Naive thymus-derived CD4-positive, alpha-beta T cell (primary cell): ENCODE results near the gene KLHL17. TPM values are rescaled to one million over a fixed set of nuclear protein-coding genes. Genes with fewer than 3 reads are reported as not detected.

Experiments
- ATAC-seq: fragments of 150-1000 bp; cut with Tn5 transposase; 2 replicates; pipeline ENCODE4 v1.10.0; 2021; ENCODE audit warnings: mild to moderate bottlenecking, moderate library complexity
- CTCF ChIA-PET: fragments of 350-600 bp; sonication (Branson Sonifier 250); formaldehyde crosslinking; loops from one replicate; lab custom pipeline; 2021; ENCODE audit warnings: antibody characterized with exemption; lab: Charles Lee
- POLR2A ChIA-PET: fragments of 350-600 bp; sonication (Branson Sonifier 250); formaldehyde crosslinking; loops from one replicate; lab custom pipeline; 2021; ENCODE audit warnings: antibody characterized with exemption, inconsistent platforms; lab: Charles Lee
- DNase-seq, 9 donors: peaks; one replicate each; pipeline versions ENCODE4 v3.0.0 to v3.0.0-alpha.2; 2020 to 2022; ENCODE audit warnings: mixed read lengths in 1 of 9
- H3K27ac ChIP-seq: one replicate; pipeline ENCODE4 v1.7.0; 2013; ENCODE audit warnings: mild to moderate bottlenecking, low read depth, low read length, moderate library complexity
- H3K27me3 ChIP-seq, 2 donors: one replicate each; pipeline ENCODE4 v1.7.0; 2013; ENCODE audit warnings: low read length in 2 of 2, mild to moderate bottlenecking in 2 of 2, moderate library complexity in 2 of 2; ENCODE audit not compliant: control insufficient read depth in 2 of 2, insufficient read depth in 2 of 2
- H3K36me3 ChIP-seq, 3 experiments: 1 replicate in 2 of 3; 2 replicates in 1 of 3; pipeline ENCODE4 v1.7.0; 2013; ENCODE audit warnings: low read length in 3 of 3, mild to moderate bottlenecking in 3 of 3, moderate library complexity in 1 of 3; ENCODE audit not compliant: insufficient read depth in 3 of 3, control insufficient read depth in 2 of 3
- H3K4me1 ChIP-seq, 2 donors: one replicate each; pipeline ENCODE4 v1.7.0; 2013; ENCODE audit warnings: low read length in 2 of 2, mild to moderate bottlenecking in 2 of 2, moderate library complexity in 1 of 2; ENCODE audit not compliant: control insufficient read depth in 2 of 2, insufficient read depth in 2 of 2
- H3K4me3 ChIP-seq: 2 replicates; pipeline ENCODE4 v1.7.0; 2013; ENCODE audit warnings: mild to moderate bottlenecking, low read length
- H3K9me3 ChIP-seq, 3 experiments: 1 replicate in 2 of 3; 2 replicates in 1 of 3; pipeline ENCODE4 v1.7.0; 2013; ENCODE audit warnings: low read length in 3 of 3; ENCODE audit not compliant: control insufficient read depth in 2 of 3
- H3K27ac Mint-ChIP-seq, 9 donors: one replicate each; pipeline ENCODE4 v1.8.0; 2020 to 2022; ENCODE audit warnings: mixed read lengths in 9 of 9, mild to moderate bottlenecking in 8 of 9, moderate library complexity in 5 of 9, inconsistent platforms in 2 of 9
- H3K27me3 Mint-ChIP-seq, 5 donors: one replicate each; pipeline ENCODE4 v1.8.0; 2021 to 2022; ENCODE audit warnings: mixed read lengths in 5 of 5, mild to moderate bottlenecking in 1 of 5
- H3K36me3 Mint-ChIP-seq, 5 donors: one replicate each; pipeline ENCODE4 v1.8.0; 2020 to 2022; ENCODE audit warnings: mixed read lengths in 5 of 5, mild to moderate bottlenecking in 3 of 5, inconsistent platforms in 1 of 5
- H3K4me1 Mint-ChIP-seq, 7 donors: one replicate each; pipeline ENCODE4 v1.8.0; 2020 to 2022; ENCODE audit warnings: mixed read lengths in 7 of 7, mild to moderate bottlenecking in 3 of 7, inconsistent platforms in 1 of 7
- H3K4me3 Mint-ChIP-seq, 10 donors: one replicate each; pipeline ENCODE4 v1.8.0; 2020 to 2022; ENCODE audit warnings: mild to moderate bottlenecking in 10 of 10, mixed read lengths in 10 of 10, moderate library complexity in 6 of 10, inconsistent platforms in 2 of 10
- H3K9me3 Mint-ChIP-seq, 11 donors: one replicate each; pipeline ENCODE4 v1.8.0; 2020 to 2022; ENCODE audit warnings: mixed read lengths in 11 of 11, mild to moderate bottlenecking in 4 of 11, inconsistent platforms in 1 of 11, moderate library complexity in 1 of 11
- intact Hi-C, 2 donors: fragments of 100-400 bp; cut with micrococcal nuclease; formaldehyde crosslinking; loops; one replicate each; pipeline ENCODE4 v1.15.1; 2023
- polyA plus RNA-seq, 2 donors: library from polyadenylated mRNA; unstranded; fragments of 300-500 nt; fragmentation: Illumina TruSeq; gene quantifications; one replicate each; pipeline ENCODE4 v1.2.3, GENCODE V29; 2021
- total RNA-seq, 6 experiments: library from RNA in 5 of 6; stranded (reverse) in 5 of 6; gene quantifications; 1 replicate in 5 of 6; 2 replicates in 1 of 6; pipeline ENCODE4 v1.2.3 and lab custom pipeline; 2021 to 2026

The KLHL17 gene
- total and polyA plus RNA-seq, 7 experiments from 2014 or later = 0.58 to 34.2 (median 20.7) TPM

GRCh38 chr1:938088-938683 is 22.2 kb upstream of the KLHL17 start:
- ATAC-seq (peak; percentile 48), DNase-seq (no peak)
- Histone ChIP-seq H3K4me1 (peaks cover 3 to 18% of the 10 kb centered on the region in 2 donors), H3K36me3 (no peaks in the 10 kb centered on the region), H3K4me3 (no peak overlapping the region), H3K27ac (no peak overlapping the region), H3K9me3 (no peaks in the 10 kb centered on the region), H3K27me3 (peaks cover 3 to 11% of the 10 kb centered on the region in 2 donors)
- intact Hi-C loops = no loop called here
- Mint-ChIP-seq H3K9me3 (no peaks in the 10 kb centered on the region), H3K4me3 (peak overlapping the region in 2 of 10 donors; percentile 12 to 30), H3K36me3 (peaks cover 0 to 1% (median 0%) of the 10 kb centered on the region in 5 donors), H3K27me3 (peaks cover 10 to 54% (median 26%) of the 10 kb centered on the region in 5 donors), H3K27ac (no peak overlapping the region), H3K4me1 (peaks cover 4 to 11% (median 10%) of the 10 kb centered on the region in 7 donors)
- ChIA-PET CTCF (interaction anchor here (0.6 to 1.0 kb wide), 2 partner anchors 32 to 76 kb away, joined by 3 to 4 read pairs; no protein-coding TSS in a partner anchor), POLR2A (no interaction called here)

- Mint-ChIP-seq H3K36me3 (peaks cover 0 to 1% (median 0%) of the 10 kb centered on the region in 5 donors), H3K9me3 (no peaks in the 10 kb centered on the region), H3K4me3 (peak overlapping the region in 3 of 10 donors; percentile 21 to 88 (median 25)), H3K27ac (no peak overlapping the region), H3K27me3 (peaks cover 10 to 50% (median 26%) of the 10 kb centered on the region in 5 donors), H3K4me1 (peaks cover 4 to 11% (median 10%) of the 10 kb centered on the region in 7 donors)
- peaks cover 3 to 11% of the 10 kb centered on the region in 2 donors for H3K27me3 ChIP-seq
- intact Hi-C loops = no loop called here
- H3K27ac ChIP-seq = no peak overlapping the region
- H3K36me3 ChIP-seq = no peaks in the 10 kb centered on the region
- no peak overlapping the region for H3K4me3 ChIP-seq
- CTCF ChIA-PET = interaction anchor here (0.6 to 1.0 kb wide), 2 partner anchors 33 to 75 kb away, joined by 3 to 4 read pairs; no protein-coding TSS in a partner anchor
- H3K4me1 ChIP-seq = peaks cover 3 to 18% of the 10 kb centered on the region in 2 donors
- DNase-seq = no peak
- no peaks in the 10 kb centered on the region for H3K9me3 ChIP-seq
- POLR2A ChIA-PET = interaction anchor here (0.7 to 1.1 kb wide), 2 partner anchors 28 to 37 kb away, joined by 3 read pairs; no protein-coding TSS in a partner anchor
- ATAC-seq = no peak
Measured at GRCh38 chr1:938711-939489, 21.5 kb upstream of the KLHL17 start.

- ChIA-PET CTCF (no interaction called here), POLR2A (interaction anchor here (0.7 to 1.1 kb wide), 2 partner anchors 27 to 38 kb away, joined by 3 read pairs; no protein-coding TSS in a partner anchor)
- H3K27ac ChIP-seq = no peak overlapping the region
- peaks cover 10 to 50% (median 26%) of the 10 kb centered on the region in 5 donors for H3K27me3 Mint-ChIP-seq
- H3K4me1 ChIP-seq = peaks cover 3 to 18% of the 10 kb centered on the region in 2 donors
- peak overlapping the region in 4 of 10 donors; percentile 16 to 88 (median 36) for H3K4me3 Mint-ChIP-seq
- no peak overlapping the region for H3K27ac Mint-ChIP-seq
- ATAC-seq (no peak), DNase-seq (no peak)
- peaks cover 3 to 11% of the 10 kb centered on the region in 2 donors for H3K27me3 ChIP-seq
- H3K4me1 Mint-ChIP-seq = peaks cover 4 to 11% (median 10%) of the 10 kb centered on the region in 7 donors
- no peaks in the 10 kb centered on the region for H3K9me3 ChIP-seq
- intact Hi-C loops = no loop called here
- no peaks in the 10 kb centered on the region for H3K9me3 Mint-ChIP-seq
- no peaks in the 10 kb centered on the region for H3K36me3 ChIP-seq
- H3K36me3 Mint-ChIP-seq = peaks cover 0 to 4% (median 0%) of the 10 kb centered on the region in 5 donors
- H3K4me3 ChIP-seq = no peak overlapping the region
Measured at GRCh38 chr1:939511-940106, 20.8 kb upstream of the KLHL17 start.

- peaks cover 3 to 11% of the 10 kb centered on the region in 2 donors for H3K27me3 ChIP-seq
- no peak overlapping the region for H3K27ac Mint-ChIP-seq
- H3K4me3 ChIP-seq = peak overlapping the region; percentile 24
Measured at GRCh38 chr1:940107-941014, 20.0 kb upstream of the KLHL17 start.

GRCh38 chr1:941015-941587 is 19.3 kb upstream of the KLHL17 start:
- H3K27me3 Mint-ChIP-seq = peaks cover 5 to 40% (median 17%) of the 10 kb centered on the region in 5 donors
- H3K9me3 Mint-ChIP-seq = no peaks in the 10 kb centered on the region
- H3K9me3 ChIP-seq = no peaks in the 10 kb centered on the region
- intact Hi-C loops = no loop called here
- H3K4me1 Mint-ChIP-seq = peaks cover 0 to 11% (median 8%) of the 10 kb centered on the region in 7 donors
- H3K4me3 ChIP-seq = peak overlapping the region; percentile 24
- CTCF ChIA-PET = no interaction called here
- H3K4me3 Mint-ChIP-seq = peak overlapping the region; percentile 63 to 88 (median 74)
- peaks cover 0 to 14% (median 0%) of the 10 kb centered on the region in 3 experiments for H3K36me3 ChIP-seq
- POLR2A ChIA-PET = interaction anchor here (0.5 to 0.7 kb wide), 4 partner anchors 14 to 434 kb away, joined by 3 read pairs; no protein-coding TSS in a partner anchor
- ATAC-seq (no peak), DNase-seq (no peak)
- peaks cover 0 to 13% (median 4%) of the 10 kb centered on the region in 5 donors for H3K36me3 Mint-ChIP-seq
- H3K27ac ChIP-seq = no peak overlapping the region
- peaks cover 3 to 18% of the 10 kb centered on the region in 2 donors for H3K4me1 ChIP-seq
- peaks cover 3 to 11% of the 10 kb centered on the region in 2 donors for H3K27me3 ChIP-seq
- peak overlapping the region in 2 of 9 donors; percentile 56 to 79 for H3K27ac Mint-ChIP-seq

More at GRCh38 chr1:940107-941014, 20.0 kb upstream of the KLHL17 start:
- Mint-ChIP-seq H3K36me3 (peaks cover 0 to 6% (median 4%) of the 10 kb centered on the region in 5 donors), H3K9me3 (no peaks in the 10 kb centered on the region), H3K27me3 (peaks cover 5 to 45% (median 21%) of the 10 kb centered on the region in 5 donors), H3K4me1 (peaks cover 0 to 11% (median 8%) of the 10 kb centered on the region in 7 donors), H3K4me3 (peak overlapping the region; percentile 58 to 88 (median 74))
- ChIA-PET POLR2A (interaction anchor here (0.6 to 1.1 kb wide), 3 partner anchors 15 to 314 kb away, joined by 3 read pairs; no protein-coding TSS in a partner anchor), CTCF (no interaction called here)
- Histone ChIP-seq H3K4me1 (peaks cover 3 to 18% of the 10 kb centered on the region in 2 donors), H3K27ac (no peak overlapping the region), H3K9me3 (no peaks in the 10 kb centered on the region), H3K36me3 (peaks cover 0 to 7% (median 0%) of the 10 kb centered on the region in 3 experiments)
- DNase-seq (no peak), ATAC-seq (peak; percentile 20)
- intact Hi-C loops = no loop called here
